WTC11 (cell line): ENCODE measurements around the gene AFAP1L1.

Experiments used
- CREM ChIP-seq: sonication (generic); formaldehyde crosslinking; IDR thresholded peaks from 2 replicates; pipeline ENCODE4 v1.8.1; 2022; ENCODE audit warnings: mild to moderate bottlenecking, missing genetic modification reagents, moderate library complexity
- ETV6 ChIP-seq: sonication (generic); formaldehyde crosslinking; IDR thresholded peaks from 2 replicates; pipeline ENCODE4 v1.8.1; 2022; ENCODE audit warnings: mild to moderate bottlenecking, missing genetic modification reagents
- GABPB1 ChIP-seq: sonication (generic); formaldehyde crosslinking; IDR thresholded peaks from 2 replicates; pipeline ENCODE4 v1.8.1; 2023; ENCODE audit warnings: mild to moderate bottlenecking, missing genetic modification reagents
- NFE2L1 ChIP-seq: sonication (generic); formaldehyde crosslinking; IDR thresholded peaks from 2 replicates; pipeline ENCODE4 v1.8.1; 2023; ENCODE audit warnings: missing genetic modification reagents
- ZNF121 ChIP-seq: sonication (generic); formaldehyde crosslinking; IDR thresholded peaks from 2 replicates; pipeline ENCODE4 v1.8.0; 2023; ENCODE audit warnings: missing genetic modification reagents
- ZNF263 ChIP-seq: sonication (generic); formaldehyde crosslinking; IDR thresholded peaks from 2 replicates; pipeline ENCODE4 v1.8.1; 2022; ENCODE audit warnings: low read depth, mild to moderate bottlenecking, moderate library complexity, missing genetic modification reagents
- TF ChIP-seq, protein P1 (sequence below): fragments of 200-600 bp; IDR thresholded peaks from 2 replicates; pipeline ENCODE4 v1.8.0; 2022; ENCODE audit warnings: antibody characterized with exemption
- TF ChIP-seq, protein P2 (sequence below): sonication (generic); formaldehyde crosslinking; IDR thresholded peaks from 2 replicates; pipeline ENCODE4 v1.8.1; 2023; ENCODE audit warnings: mild to moderate bottlenecking, missing genetic modification reagents, moderate library complexity
- TF ChIP-seq, protein P3 (sequence below): sonication (generic); formaldehyde crosslinking; IDR thresholded peaks from 2 replicates; pipeline ENCODE4 v1.8.1; 2022; ENCODE audit warnings: mild to moderate bottlenecking, missing genetic modification reagents, moderate library complexity, borderline replicate concordance
- TF ChIP-seq, protein P4 (sequence below): sonication (generic); formaldehyde crosslinking; IDR thresholded peaks from 2 replicates; pipeline ENCODE4 v1.8.1; 2022; ENCODE audit warnings: low read depth, mild to moderate bottlenecking, moderate library complexity, missing genetic modification reagents, borderline replicate concordance
- TF ChIP-seq, protein P5 (sequence below): sonication (generic); formaldehyde crosslinking; IDR thresholded peaks from 2 replicates; pipeline ENCODE4 v1.8.0; 2022; ENCODE audit warnings: mild to moderate bottlenecking, missing genetic modification reagents
- TF ChIP-seq, protein P6 (sequence below): sonication (generic); formaldehyde crosslinking; IDR thresholded peaks from 2 replicates; pipeline ENCODE4 v1.8.1; 2023; ENCODE audit warnings: mild to moderate bottlenecking, missing genetic modification reagents, borderline replicate concordance

DNA sequence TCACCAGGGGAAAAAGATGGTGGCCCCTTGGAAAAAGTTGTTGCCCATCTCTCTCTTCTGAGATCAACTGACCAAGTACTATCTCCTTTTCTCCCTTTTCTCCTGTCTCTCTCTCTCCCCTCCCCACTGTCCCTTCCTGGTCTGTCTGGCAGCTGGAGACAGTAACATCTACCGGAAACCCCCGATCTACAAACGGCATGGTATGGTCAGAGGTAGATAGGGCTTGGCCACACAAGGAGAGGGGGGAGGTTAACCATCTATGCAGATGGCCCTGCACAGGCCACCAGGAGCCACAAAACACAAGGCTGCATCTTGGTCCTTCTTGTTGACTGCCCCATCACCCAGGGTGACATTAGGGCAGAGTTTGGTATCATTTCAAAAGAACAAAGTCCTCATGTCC lies 29.3 kb upstream of the AFAP1L1 start:
- TF ChIP-seq ZNF263 (CRISPR knock-in tag) (no peak), NFE2L1 (CRISPR knock-in tag) (no peak), ETV6 (CRISPR knock-in tag) (no peak), GABPB1 (CRISPR knock-in tag) (no peak), CREM (CRISPR knock-in tag) (no peak), ZNF121 (CRISPR knock-in tag) (no peak)
- TF ChIP-seq, protein P1, sequence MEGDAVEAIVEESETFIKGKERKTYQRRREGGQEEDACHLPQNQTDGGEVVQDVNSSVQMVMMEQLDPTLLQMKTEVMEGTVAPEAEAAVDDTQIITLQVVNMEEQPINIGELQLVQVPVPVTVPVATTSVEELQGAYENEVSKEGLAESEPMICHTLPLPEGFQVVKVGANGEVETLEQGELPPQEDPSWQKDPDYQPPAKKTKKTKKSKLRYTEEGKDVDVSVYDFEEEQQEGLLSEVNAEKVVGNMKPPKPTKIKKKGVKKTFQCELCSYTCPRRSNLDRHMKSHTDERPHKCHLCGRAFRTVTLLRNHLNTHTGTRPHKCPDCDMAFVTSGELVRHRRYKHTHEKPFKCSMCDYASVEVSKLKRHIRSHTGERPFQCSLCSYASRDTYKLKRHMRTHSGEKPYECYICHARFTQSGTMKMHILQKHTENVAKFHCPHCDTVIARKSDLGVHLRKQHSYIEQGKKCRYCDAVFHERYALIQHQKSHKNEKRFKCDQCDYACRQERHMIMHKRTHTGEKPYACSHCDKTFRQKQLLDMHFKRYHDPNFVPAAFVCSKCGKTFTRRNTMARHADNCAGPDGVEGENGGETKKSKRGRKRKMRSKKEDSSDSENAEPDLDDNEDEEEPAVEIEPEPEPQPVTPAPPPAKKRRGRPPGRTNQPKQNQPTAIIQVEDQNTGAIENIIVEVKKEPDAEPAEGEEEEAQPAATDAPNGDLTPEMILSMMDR: no peak
- TF ChIP-seq, protein P2, sequence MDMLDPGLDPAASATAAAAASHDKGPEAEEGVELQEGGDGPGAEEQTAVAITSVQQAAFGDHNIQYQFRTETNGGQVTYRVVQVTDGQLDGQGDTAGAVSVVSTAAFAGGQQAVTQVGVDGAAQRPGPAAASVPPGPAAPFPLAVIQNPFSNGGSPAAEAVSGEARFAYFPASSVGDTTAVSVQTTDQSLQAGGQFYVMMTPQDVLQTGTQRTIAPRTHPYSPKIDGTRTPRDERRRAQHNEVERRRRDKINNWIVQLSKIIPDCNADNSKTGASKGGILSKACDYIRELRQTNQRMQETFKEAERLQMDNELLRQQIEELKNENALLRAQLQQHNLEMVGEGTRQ: no peak
- TF ChIP-seq, protein P3, sequence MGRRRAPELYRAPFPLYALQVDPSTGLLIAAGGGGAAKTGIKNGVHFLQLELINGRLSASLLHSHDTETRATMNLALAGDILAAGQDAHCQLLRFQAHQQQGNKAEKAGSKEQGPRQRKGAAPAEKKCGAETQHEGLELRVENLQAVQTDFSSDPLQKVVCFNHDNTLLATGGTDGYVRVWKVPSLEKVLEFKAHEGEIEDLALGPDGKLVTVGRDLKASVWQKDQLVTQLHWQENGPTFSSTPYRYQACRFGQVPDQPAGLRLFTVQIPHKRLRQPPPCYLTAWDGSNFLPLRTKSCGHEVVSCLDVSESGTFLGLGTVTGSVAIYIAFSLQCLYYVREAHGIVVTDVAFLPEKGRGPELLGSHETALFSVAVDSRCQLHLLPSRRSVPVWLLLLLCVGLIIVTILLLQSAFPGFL (CRISPR knock-in tag): no peak
- TF ChIP-seq, protein P4, sequence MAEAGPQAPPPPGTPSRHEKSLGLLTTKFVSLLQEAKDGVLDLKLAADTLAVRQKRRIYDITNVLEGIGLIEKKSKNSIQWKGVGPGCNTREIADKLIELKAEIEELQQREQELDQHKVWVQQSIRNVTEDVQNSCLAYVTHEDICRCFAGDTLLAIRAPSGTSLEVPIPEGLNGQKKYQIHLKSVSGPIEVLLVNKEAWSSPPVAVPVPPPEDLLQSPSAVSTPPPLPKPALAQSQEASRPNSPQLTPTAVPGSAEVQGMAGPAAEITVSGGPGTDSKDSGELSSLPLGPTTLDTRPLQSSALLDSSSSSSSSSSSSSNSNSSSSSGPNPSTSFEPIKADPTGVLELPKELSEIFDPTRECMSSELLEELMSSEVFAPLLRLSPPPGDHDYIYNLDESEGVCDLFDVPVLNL (CRISPR knock-in tag): no peak
- TF ChIP-seq, protein P5, sequence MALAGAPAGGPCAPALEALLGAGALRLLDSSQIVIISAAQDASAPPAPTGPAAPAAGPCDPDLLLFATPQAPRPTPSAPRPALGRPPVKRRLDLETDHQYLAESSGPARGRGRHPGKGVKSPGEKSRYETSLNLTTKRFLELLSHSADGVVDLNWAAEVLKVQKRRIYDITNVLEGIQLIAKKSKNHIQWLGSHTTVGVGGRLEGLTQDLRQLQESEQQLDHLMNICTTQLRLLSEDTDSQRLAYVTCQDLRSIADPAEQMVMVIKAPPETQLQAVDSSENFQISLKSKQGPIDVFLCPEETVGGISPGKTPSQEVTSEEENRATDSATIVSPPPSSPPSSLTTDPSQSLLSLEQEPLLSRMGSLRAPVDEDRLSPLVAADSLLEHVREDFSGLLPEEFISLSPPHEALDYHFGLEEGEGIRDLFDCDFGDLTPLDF (CRISPR knock-in tag): no peak
- TF ChIP-seq, protein P6, sequence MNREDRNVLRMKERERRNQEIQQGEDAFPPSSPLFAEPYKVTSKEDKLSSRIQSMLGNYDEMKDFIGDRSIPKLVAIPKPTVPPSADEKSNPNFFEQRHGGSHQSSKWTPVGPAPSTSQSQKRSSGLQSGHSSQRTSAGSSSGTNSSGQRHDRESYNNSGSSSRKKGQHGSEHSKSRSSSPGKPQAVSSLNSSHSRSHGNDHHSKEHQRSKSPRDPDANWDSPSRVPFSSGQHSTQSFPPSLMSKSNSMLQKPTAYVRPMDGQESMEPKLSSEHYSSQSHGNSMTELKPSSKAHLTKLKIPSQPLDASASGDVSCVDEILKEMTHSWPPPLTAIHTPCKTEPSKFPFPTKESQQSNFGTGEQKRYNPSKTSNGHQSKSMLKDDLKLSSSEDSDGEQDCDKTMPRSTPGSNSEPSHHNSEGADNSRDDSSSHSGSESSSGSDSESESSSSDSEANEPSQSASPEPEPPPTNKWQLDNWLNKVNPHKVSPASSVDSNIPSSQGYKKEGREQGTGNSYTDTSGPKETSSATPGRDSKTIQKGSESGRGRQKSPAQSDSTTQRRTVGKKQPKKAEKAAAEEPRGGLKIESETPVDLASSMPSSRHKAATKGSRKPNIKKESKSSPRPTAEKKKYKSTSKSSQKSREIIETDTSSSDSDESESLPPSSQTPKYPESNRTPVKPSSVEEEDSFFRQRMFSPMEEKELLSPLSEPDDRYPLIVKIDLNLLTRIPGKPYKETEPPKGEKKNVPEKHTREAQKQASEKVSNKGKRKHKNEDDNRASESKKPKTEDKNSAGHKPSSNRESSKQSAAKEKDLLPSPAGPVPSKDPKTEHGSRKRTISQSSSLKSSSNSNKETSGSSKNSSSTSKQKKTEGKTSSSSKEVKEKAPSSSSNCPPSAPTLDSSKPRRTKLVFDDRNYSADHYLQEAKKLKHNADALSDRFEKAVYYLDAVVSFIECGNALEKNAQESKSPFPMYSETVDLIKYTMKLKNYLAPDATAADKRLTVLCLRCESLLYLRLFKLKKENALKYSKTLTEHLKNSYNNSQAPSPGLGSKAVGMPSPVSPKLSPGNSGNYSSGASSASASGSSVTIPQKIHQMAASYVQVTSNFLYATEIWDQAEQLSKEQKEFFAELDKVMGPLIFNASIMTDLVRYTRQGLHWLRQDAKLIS (CRISPR knock-in tag): no peak
